HG02798 (cell line): Measurements from ENCODE around the gene TUNAR.
"Not testable (repeated sequence)": the region's sequence is repeated elsewhere in the genome, so short reads cannot be mapped to it uniquely, and the experiment has no call there.

Source experiments
- ATAC-seq: cut with Tn5 transposase; IDR thresholded peaks from one replicate; pipeline ENCODE4 v1.9.1; 2021; ENCODE audit warnings: mild to moderate bottlenecking; ENCODE audit not compliant: unreplicated experiment, poor library complexity

TUNAR gene

DNA sequence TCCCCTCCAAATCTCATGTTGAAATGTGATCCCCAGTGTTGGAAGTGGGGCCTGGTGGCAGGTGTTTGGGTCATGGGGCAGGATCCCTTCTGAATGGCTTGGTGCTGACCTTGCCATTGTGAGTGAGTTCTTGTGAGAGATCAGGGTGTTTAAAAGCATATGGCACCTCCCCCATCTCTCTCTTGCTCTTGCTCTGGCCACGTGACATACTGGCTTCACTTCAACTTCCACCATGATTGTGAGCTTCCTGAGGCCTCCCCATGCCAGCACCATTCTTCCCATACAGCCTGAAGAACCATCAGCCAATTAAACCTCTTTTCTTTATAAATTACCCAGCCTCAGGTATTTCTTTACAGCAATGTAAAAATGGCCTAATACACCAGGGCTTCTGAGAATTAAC is 82.7 kb downstream of the TUNAR start:
- no peak for ATAC-seq

GRCh38 chr14:95961481-95961880 is 84.8 kb downstream of the TUNAR start:
- ATAC-seq, result no peak

- ATAC-seq, result no peak
Measured at GRCh38 chr14:95964901-95965300, 88.3 kb downstream of the TUNAR start.

DNA sequence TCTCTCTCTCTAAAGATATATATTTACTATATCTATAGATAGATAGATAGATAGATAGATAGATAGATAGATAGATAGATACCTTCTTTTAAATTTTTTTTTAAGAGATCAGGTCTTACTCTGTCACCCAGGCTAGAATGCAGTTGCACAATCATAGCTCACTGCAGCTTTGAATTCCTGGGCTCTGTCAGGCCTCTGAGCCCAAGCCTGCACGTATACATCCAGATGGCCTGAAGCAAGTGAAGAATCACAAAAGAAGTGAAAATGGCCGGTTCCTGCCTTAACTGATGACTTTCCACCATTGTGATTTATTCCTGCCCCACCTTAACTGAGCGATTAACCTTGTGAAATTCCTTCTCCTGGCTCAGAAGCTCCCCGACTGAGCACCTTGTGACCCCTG is 91.4 kb downstream of the TUNAR start:
- ATAC-seq, result not testable (repeated sequence)
